K562 (cell line): ENCODE data around the gene OR4D6. TPM values are rescaled to one million over a fixed set of nuclear protein-coding genes. Genes with fewer than 3 reads are reported as not detected.

Source experiments
- ATAC-seq: fragments of 200-7000 bp; cut with Tn5 transposase; 3 replicates; pipeline ENCODE4 v1.9.1; 2020; ENCODE audit warnings: moderate library complexity
- BruUV-seq: library from RNA; stranded (reverse); fragments of 400-500 nt; replicated peaks from 2 replicates; lab custom pipeline; 2021; lab: Mats Ljungman, UMichigan
- CTCF ChIA-PET: fragments of 300-600 bp; formaldehyde crosslinking; extraction: SDS; loops from one replicate; lab custom pipeline; 2021; ENCODE audit warnings: low intra/inter-chr PET ratio; lab: Yijun Ruan, JAX
- POLR2A ChIA-PET: fragments of 300-600, 350-650 bp; sonication (Branson Sonifier 250); formaldehyde crosslinking; extraction: SDS; loops from one replicate; lab custom pipeline; 2021; ENCODE audit warnings: antibody characterized with exemption, inconsistent platforms; lab: Yijun Ruan, JAX
- DNase-seq, 4 experiments: peaks; one replicate each; pipeline versions ENCODE4 v3.0.0 to v3.0.0-alpha.2; 2011 to 2018; ENCODE audit warnings: low spot score in 3 of 4, mixed read lengths in 3 of 4; ENCODE audit errors: extremely low read depth in 1 of 4
- FAIRE-seq: peaks from 2 replicates; lab custom pipeline; 2011; peaks lifted over from hg19 to GRCh38; lab: Jason Lieb, UNC
- H2AFZ ChIP-seq: 2 replicates; pipeline ENCODE4 v1.6.0; 2011; ENCODE audit warnings: low read depth, low read length, control low read depth, inconsistent platforms
- H3K27ac ChIP-seq: fragments of 200-600 bp; 3 replicates; pipeline ENCODE4 v1.8.0; 2011; ENCODE audit warnings: low read depth, mild to moderate bottlenecking, control low read depth, inconsistent platforms, low read length, moderate library complexity, mixed read lengths; ENCODE audit errors: extremely low read depth
- H3K27me3 ChIP-seq, 2 experiments: fragments of 300-600 bp in 1 of 2; 2 replicates in 1 of 2; 3 replicates in 1 of 2; pipeline versions ENCODE4 v1.6.0 to v1.8.0; 2011; ENCODE audit warnings: inconsistent platforms in 2 of 2, low read length in 2 of 2, mild to moderate bottlenecking in 1 of 2, mixed read lengths in 1 of 2, moderate library complexity in 1 of 2; ENCODE audit not compliant: control insufficient read depth in 2 of 2, insufficient read depth in 2 of 2
- H3K36me3 ChIP-seq: fragments of 300-600 bp; 3 replicates; pipeline ENCODE4 v1.8.0; 2011; ENCODE audit warnings: mild to moderate bottlenecking, low read length, inconsistent platforms; ENCODE audit not compliant: control insufficient read depth, insufficient read depth
- H3K4me1 ChIP-seq, 2 experiments: fragments of 200-600 bp in 1 of 2; replicated peaks in 1 of 2; 2 replicates in 1 of 2; 3 replicates in 1 of 2; pipeline versions ENCODE4 v1.5.1 to v1.8.0; 2011; ENCODE audit warnings: inconsistent platforms in 2 of 2, low read length in 2 of 2, mild to moderate bottlenecking in 1 of 2, mixed read lengths in 1 of 2, moderate library complexity in 1 of 2; ENCODE audit not compliant: control insufficient read depth in 2 of 2, insufficient read depth in 2 of 2
- H3K4me2 ChIP-seq: 2 replicates; pipeline ENCODE4 v1.6.1; 2011; ENCODE audit warnings: low read length, control low read depth, inconsistent platforms, mixed read lengths; ENCODE audit not compliant: insufficient read depth
- H3K4me3 ChIP-seq: fragments of 200-600 bp; sonication (generic), shearing (Covaris generic); 2 replicates; pipeline ENCODE4 v1.5.1; 2016; ENCODE audit warnings: control low read depth, inconsistent platforms
- H3K79me2 ChIP-seq: fragments of 200-600 bp; 3 replicates; pipeline ENCODE4 v1.8.0; 2011; ENCODE audit warnings: low read length, inconsistent platforms; ENCODE audit not compliant: control insufficient read depth, insufficient read depth
- H3K9ac ChIP-seq, 2 experiments: 2 replicates each; pipeline versions ENCODE4 v1.6.0 to v1.6.1; 2011; ENCODE audit warnings: low read depth in 2 of 2, low read length in 2 of 2, control low read depth in 1 of 2, inconsistent platforms in 1 of 2, mild to moderate bottlenecking in 1 of 2, mixed read lengths in 1 of 2; ENCODE audit not compliant: insufficient read depth in 1 of 2
- H3K9me1 ChIP-seq: one replicate; pipeline ENCODE4 v1.6.0; 2011; ENCODE audit warnings: inconsistent platforms, mild to moderate bottlenecking, low read length, moderate library complexity; ENCODE audit not compliant: control insufficient read depth, insufficient read depth
- H3K9me3 ChIP-seq: replicated peaks from 2 replicates; pipeline ENCODE4 v1.5.1; 2011; ENCODE audit warnings: low read depth, low read length, inconsistent platforms; ENCODE audit not compliant: control insufficient read depth, insufficient read depth
- H4K20me1 ChIP-seq: replicated peaks from 2 replicates; pipeline ENCODE4 v1.6.1; 2011; ENCODE audit warnings: low read length, inconsistent platforms, mixed read lengths; ENCODE audit not compliant: control insufficient read depth, insufficient read depth
- JUNB ChIP-seq: fragments of 450-650 bp; formaldehyde crosslinking; conservative IDR thresholded peaks from 2 replicates; pipeline ENCODE4 v1.4.0; 2020; ENCODE audit warnings: mild to moderate bottlenecking
- KHSRP ChIP-seq: fragments of 450-650 bp; IDR thresholded peaks from 2 replicates; pipeline ENCODE4 v1.6.1; 2017
- MTA2 ChIP-seq: fragments of 450-650 bp; IDR thresholded peaks from 2 replicates; pipeline ENCODE4 v1.6.1; 2016; ENCODE audit warnings: low read depth
- ZC3H8 ChIP-seq: fragments of 450-650 bp; IDR thresholded peaks from 2 replicates; pipeline ENCODE4 v1.6.1; 2017
- WGBS: fragments of 100-300 bp; shearing (Covaris generic); methylation state at CpG from one replicate; pipeline ENCODE4 v1.1.6; 2016; ENCODE audit warnings: low coverage, mixed read lengths; ENCODE audit not compliant: insufficient coverage; ENCODE audit errors: missing lambda C conversion rate; 5-methylcytosine and 5-hydroxymethylcytosine counted together
- in situ Hi-C: fragments of 300-500 bp; cut with MboI; formaldehyde crosslinking; loops from 4 replicates; pipeline ENCODE4 v1.15.0; 2018; ENCODE audit warnings: inconsistent platforms, mixed read lengths
- intact Hi-C: fragments of 100-400 bp; cut with micrococcal nuclease; formaldehyde crosslinking; loops from 2 replicates; pipeline ENCODE4 v1.14.2; 2022
- polyA plus RNA-seq, 8 experiments: library from polyadenylated mRNA; depleted of rRNA in 4 of 8; stranded (reverse) in 5 of 8; unstranded in 3 of 8; fragments of >200 nt; fragmentation: Nextera tagmentation in 2 of 8; fragmentation: Illumina TruSeq in 1 of 8; extraction: Ambion mirVana in 2 of 8; extraction: Trizol in 1 of 8; gene quantifications; 2 replicates each; pipeline versions ENCODE4 v1.2.1 to v1.2.3, GENCODE V29; 2011 to 2014; ENCODE audit warnings: inconsistent platforms in 1 of 8, missing spikeins in 1 of 8
- total RNA-seq, 7 experiments: library from RNA; depleted of rRNA in 6 of 7; stranded (reverse); fragments of >200 nt in 6 of 7; fragmentation: Illumina TruSeq in 2 of 7; extraction: Trizol in 2 of 7; gene quantifications; 2 replicates each; pipeline versions ENCODE4 v1.2.1 to v1.2.3, GENCODE V29; 2011 to 2021; ENCODE audit warnings: low replicate concordance in 1 of 7
- TF ChIP-seq, protein P1 (sequence below): sonication (generic); formaldehyde crosslinking; IDR thresholded peaks from 2 replicates; pipeline ENCODE4 v1.8.1; 2023; ENCODE audit warnings: mild to moderate bottlenecking, missing genetic modification reagents
- TF ChIP-seq, protein P2 (sequence below): IDR thresholded peaks from 3 replicates; pipeline ENCODE4 v1.6.1; 2011; ENCODE audit warnings: borderline replicate concordance, mild to moderate bottlenecking; ENCODE audit not compliant: insufficient read length, insufficient read depth
- TF ChIP-seq, protein P3 (sequence below), 2 experiments: fragments of 450-650 bp; formaldehyde crosslinking in 1 of 2; IDR thresholded peaks; 2 replicates each; pipeline versions ENCODE4 v1.4.0 to v1.6.1; 2014 to 2020; ENCODE audit warnings: mild to moderate bottlenecking in 2 of 2, borderline replicate concordance in 1 of 2, low read depth in 1 of 2
- TF ChIP-seq, protein P4 (sequence below): fragments of 450-650 bp; IDR thresholded peaks from 2 replicates; pipeline ENCODE4 v1.6.1; 2016

Gene OR4D6
- total and polyA plus RNA-seq, 9 of the 15 experiments (the other 6 are each of a cell fraction or from before 2014, with no cell fraction given) = not detected

DNA sequence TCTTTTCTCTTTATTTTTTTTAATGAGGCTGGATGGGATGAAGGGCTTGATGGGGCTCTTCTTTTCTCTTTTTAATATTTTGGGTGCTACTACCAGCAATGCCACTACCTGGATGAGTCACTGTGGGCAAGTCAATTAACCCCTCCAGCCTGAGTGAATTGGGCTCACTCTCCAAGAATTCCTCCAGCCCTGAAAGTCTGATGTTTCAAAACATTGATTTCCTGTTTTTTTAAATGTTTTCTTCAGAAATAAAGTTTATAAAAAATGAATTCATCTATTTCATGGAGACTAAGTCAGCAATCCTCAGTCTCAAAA, 29.7 kb upstream of the OR4D6 start (continued):
- TF ChIP-seq KHSRP (no peak), MTA2 (no peak), JUNB (CRISPR knock-in tag) (no peak), ZC3H8 (no peak)
- TF ChIP-seq, protein P1, sequence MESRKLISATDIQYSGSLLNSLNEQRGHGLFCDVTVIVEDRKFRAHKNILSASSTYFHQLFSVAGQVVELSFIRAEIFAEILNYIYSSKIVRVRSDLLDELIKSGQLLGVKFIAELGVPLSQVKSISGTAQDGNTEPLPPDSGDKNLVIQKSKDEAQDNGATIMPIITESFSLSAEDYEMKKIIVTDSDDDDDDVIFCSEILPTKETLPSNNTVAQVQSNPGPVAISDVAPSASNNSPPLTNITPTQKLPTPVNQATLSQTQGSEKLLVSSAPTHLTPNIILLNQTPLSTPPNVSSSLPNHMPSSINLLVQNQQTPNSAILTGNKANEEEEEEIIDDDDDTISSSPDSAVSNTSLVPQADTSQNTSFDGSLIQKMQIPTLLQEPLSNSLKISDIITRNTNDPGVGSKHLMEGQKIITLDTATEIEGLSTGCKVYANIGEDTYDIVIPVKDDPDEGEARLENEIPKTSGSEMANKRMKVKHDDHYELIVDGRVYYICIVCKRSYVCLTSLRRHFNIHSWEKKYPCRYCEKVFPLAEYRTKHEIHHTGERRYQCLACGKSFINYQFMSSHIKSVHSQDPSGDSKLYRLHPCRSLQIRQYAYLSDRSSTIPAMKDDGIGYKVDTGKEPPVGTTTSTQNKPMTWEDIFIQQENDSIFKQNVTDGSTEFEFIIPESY = no peak
- TF ChIP-seq, protein P2, sequence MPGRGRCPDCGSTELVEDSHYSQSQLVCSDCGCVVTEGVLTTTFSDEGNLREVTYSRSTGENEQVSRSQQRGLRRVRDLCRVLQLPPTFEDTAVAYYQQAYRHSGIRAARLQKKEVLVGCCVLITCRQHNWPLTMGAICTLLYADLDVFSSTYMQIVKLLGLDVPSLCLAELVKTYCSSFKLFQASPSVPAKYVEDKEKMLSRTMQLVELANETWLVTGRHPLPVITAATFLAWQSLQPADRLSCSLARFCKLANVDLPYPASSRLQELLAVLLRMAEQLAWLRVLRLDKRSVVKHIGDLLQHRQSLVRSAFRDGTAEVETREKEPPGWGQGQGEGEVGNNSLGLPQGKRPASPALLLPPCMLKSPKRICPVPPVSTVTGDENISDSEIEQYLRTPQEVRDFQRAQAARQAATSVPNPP = no peak

DNA sequence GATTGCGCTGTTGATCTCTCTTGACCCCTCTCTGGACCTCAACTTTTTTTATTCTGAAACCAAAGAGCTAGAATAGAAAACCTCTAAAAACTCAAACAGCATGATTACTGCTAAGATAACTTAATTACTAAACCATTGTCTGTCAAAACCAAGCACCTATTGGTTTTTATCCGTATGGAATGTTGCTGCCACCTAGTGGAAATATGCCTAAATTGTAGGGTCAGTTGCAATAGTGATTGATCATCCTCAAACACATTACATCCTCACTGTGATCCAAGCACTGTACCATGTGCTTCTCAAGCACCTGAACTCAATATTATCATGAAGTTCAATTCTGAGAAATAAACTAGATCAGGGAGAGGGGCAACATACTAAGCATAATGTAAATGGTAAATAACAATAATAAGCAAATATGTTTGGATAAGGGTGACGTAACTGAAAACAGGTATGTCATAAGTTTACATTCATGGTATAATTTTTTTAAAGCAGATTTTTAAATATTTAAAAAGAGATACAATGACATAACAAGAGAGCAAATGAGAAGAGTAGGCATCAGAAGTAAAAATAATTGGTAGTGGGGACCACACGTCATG, 26.7 kb upstream of the OR4D6 start:
- ChIA-PET POLR2A (no interaction called here), CTCF (interaction anchor here (0.6 to 2.2 kb wide), 3 partner anchors 258 to 377 kb away, joined by 3 to 12 read pairs (median 3); partner anchors contain the start of gene DTX4)
- in situ Hi-C loops = loop anchor here (10.0 kb wide), 1 partner anchor 255 kb away; the partner anchor contains the start of gene DTX4
- H3K27me3 ChIP-seq = no peaks in the 10 kb centered on the region
- no peaks in the 10 kb centered on the region for H3K9me3 ChIP-seq
- no peaks in the 10 kb centered on the region for H3K4me1 ChIP-seq
- H3K27ac ChIP-seq = no peak overlapping the region
- intact Hi-C loops = loop anchor here (1.0 to 5.0 kb wide), 4 partner anchors 143 to 259 kb away; no protein-coding TSS in a partner anchor
- H3K36me3 ChIP-seq = no peaks in the 10 kb centered on the region
- no peak overlapping the region for H3K4me2 ChIP-seq
- no peaks in the 10 kb centered on the region for H4K20me1 ChIP-seq
- H2AFZ ChIP-seq = no peak overlapping the region
- no peaks in the 10 kb centered on the region for H3K79me2 ChIP-seq
- H3K9ac ChIP-seq = no peak overlapping the region
- ATAC-seq (peak; percentile 86), FAIRE-seq (peak; percentile 88), DNase-seq (peak; percentile 56 to 68 (median 66))
- BruUV-seq = no TSS peak
- no peaks in the 10 kb centered on the region for H3K9me1 ChIP-seq
- no peak overlapping the region for H3K4me3 ChIP-seq
- 23% methylated on average over 4 of the region's 4 CpGs for WGBS
- TF ChIP-seq, protein P3, sequence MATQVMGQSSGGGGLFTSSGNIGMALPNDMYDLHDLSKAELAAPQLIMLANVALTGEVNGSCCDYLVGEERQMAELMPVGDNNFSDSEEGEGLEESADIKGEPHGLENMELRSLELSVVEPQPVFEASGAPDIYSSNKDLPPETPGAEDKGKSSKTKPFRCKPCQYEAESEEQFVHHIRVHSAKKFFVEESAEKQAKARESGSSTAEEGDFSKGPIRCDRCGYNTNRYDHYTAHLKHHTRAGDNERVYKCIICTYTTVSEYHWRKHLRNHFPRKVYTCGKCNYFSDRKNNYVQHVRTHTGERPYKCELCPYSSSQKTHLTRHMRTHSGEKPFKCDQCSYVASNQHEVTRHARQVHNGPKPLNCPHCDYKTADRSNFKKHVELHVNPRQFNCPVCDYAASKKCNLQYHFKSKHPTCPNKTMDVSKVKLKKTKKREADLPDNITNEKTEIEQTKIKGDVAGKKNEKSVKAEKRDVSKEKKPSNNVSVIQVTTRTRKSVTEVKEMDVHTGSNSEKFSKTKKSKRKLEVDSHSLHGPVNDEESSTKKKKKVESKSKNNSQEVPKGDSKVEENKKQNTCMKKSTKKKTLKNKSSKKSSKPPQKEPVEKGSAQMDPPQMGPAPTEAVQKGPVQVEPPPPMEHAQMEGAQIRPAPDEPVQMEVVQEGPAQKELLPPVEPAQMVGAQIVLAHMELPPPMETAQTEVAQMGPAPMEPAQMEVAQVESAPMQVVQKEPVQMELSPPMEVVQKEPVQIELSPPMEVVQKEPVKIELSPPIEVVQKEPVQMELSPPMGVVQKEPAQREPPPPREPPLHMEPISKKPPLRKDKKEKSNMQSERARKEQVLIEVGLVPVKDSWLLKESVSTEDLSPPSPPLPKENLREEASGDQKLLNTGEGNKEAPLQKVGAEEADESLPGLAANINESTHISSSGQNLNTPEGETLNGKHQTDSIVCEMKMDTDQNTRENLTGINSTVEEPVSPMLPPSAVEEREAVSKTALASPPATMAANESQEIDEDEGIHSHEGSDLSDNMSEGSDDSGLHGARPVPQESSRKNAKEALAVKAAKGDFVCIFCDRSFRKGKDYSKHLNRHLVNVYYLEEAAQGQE (IDR thresholded peaks at IDR 0.05; ENCODE audit: borderline replicate concordance) = peak; percentile 52; the same call in 1 of the 2 replicates
- TF ChIP-seq, protein P3 (CRISPR knock-in tag; IDR thresholded peaks at IDR 0.05; ENCODE audit: low read depth) = no peak
- TF ChIP-seq, protein P4, sequence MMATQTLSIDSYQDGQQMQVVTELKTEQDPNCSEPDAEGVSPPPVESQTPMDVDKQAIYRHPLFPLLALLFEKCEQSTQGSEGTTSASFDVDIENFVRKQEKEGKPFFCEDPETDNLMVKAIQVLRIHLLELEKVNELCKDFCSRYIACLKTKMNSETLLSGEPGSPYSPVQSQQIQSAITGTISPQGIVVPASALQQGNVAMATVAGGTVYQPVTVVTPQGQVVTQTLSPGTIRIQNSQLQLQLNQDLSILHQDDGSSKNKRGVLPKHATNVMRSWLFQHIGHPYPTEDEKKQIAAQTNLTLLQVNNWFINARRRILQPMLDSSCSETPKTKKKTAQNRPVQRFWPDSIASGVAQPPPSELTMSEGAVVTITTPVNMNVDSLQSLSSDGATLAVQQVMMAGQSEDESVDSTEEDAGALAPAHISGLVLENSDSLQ = peak; percentile 38; the same call in 1 of the 2 replicates
